ENCODE measurements around the gene PTPN21. TPM values are rescaled to one million over a fixed set of nuclear protein-coding genes. Genes with fewer than 3 reads are reported as not detected.
A peak's percentile ranks its signal among the peaks of the same experiment; 100 is the strongest.

PTPN21 gene
- under 1 TPM in 1 of 2 experiments, not detected in 1; 0.12 TPM for total RNA-seq

- Mint-ChIP-seq H3K4me3 (peak within 1 kb of the TSS; percentile 68), H3K27ac (no peak within 1 kb of the TSS), H3K9me3 (ENCODE audit: low read depth) (no peaks in the 10 kb centered on the region), H3K36me3 (no peaks in the 10 kb centered on the region), H3K27me3 (peaks cover 66% of the 10 kb centered on the region), H3K4me1 (peaks cover 36% of the 10 kb centered on the region)
- DNase-seq: no peak
- CTCF ChIA-PET: interaction anchor here (1.3 kb wide), 1 partner anchor 113 kb away, joined by 3 read pairs; no protein-coding TSS in a partner anchor
- peak; percentile 35 for ATAC-seq
These were observed at the start of gene PTPN21 for GRCh38 chr14:88554457-88555286. PTPN21 (minus strand) TSS chr14:88555007; CDS start chr14:88550417, 4,590 bp downstream.

DNA sequence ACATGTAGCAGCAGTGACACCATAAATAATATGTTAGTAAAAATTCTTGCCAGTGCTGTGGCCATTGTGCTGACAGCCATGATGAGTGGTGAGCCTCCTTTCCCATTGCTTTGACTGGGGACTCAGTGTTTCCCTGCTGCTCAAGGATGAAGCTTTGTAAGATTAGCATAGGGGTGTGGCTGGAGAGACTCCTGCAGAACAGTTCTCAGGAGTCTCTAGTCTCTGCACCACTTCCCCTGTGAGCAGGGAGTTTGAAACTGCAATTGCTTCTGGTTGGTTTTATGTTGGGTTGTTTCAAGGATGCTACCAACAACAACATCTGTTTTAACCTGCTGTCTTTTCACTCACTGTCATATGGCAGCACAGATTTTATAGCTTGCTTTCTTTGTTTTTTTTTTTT, 49.4 kb upstream of the PTPN21 start:
- ATAC-seq: no peak
- no peak for DNase-seq
- CTCF ChIA-PET: no interaction called here
- H3K27ac Mint-ChIP-seq: no peak overlapping the region
- H3K36me3 Mint-ChIP-seq: peaks cover 58% of the 10 kb centered on the region
- H3K4me1 Mint-ChIP-seq: peaks cover 35% of the 10 kb centered on the region
- no peaks in the 10 kb centered on the region for H3K27me3 Mint-ChIP-seq
- H3K4me3 Mint-ChIP-seq: no peak overlapping the region
- H3K9me3 Mint-ChIP-seq (ENCODE audit: low read depth): no peaks in the 10 kb centered on the region

- DNase-seq: peak; percentile 65
- CTCF ChIA-PET: interaction anchor here (1.0 kb wide), 1 partner anchor 16 kb away, joined by 3 read pairs; no protein-coding TSS in a partner anchor
These were observed 45.1 kb upstream of the PTPN21 start for GRCh38 chr14:88599761-88600439.

GRCh38 chr14:88599326-88599725, 44.5 kb upstream of the PTPN21 start:
- Mint-ChIP-seq H3K36me3 (peaks cover 54% of the 10 kb centered on the region), H3K27me3 (no peaks in the 10 kb centered on the region), H3K27ac (peak overlapping the region; percentile 84), H3K4me3 (peak overlapping the region; percentile 46), H3K4me1 (peaks cover 54% of the 10 kb centered on the region), H3K9me3 (ENCODE audit: low read depth) (no peaks in the 10 kb centered on the region)
- no peak for DNase-seq
- CTCF ChIA-PET: interaction anchor here (1.0 kb wide), 1 partner anchor 15 kb away, joined by 3 read pairs; no protein-coding TSS in a partner anchor
- ATAC-seq: no peak

More at GRCh38 chr14:88599761-88600439, 45.1 kb upstream of the PTPN21 start:
- Mint-ChIP-seq H3K9me3 (ENCODE audit: low read depth) (no peaks in the 10 kb centered on the region), H3K4me3 (peak overlapping the region; percentile 46), H3K27ac (peak overlapping the region; percentile 84), H3K4me1 (peaks cover 57% of the 10 kb centered on the region), H3K27me3 (no peaks in the 10 kb centered on the region), H3K36me3 (peaks cover 54% of the 10 kb centered on the region)
- peak; percentile 89 for ATAC-seq

GRCh38 chr14:88598097-88598675, 43.4 kb upstream of the PTPN21 start:
- ATAC-seq: no peak
- Mint-ChIP-seq H3K4me1 (peaks cover 44% of the 10 kb centered on the region), H3K4me3 (no peak overlapping the region), H3K36me3 (peaks cover 51% of the 10 kb centered on the region), H3K9me3 (ENCODE audit: low read depth) (no peaks in the 10 kb centered on the region), H3K27me3 (no peaks in the 10 kb centered on the region), H3K27ac (no peak overlapping the region)
- no peak for DNase-seq
- CTCF ChIA-PET: interaction anchor here (0.9 kb wide), 1 partner anchor 218 kb away, joined by 3 read pairs; no protein-coding TSS in a partner anchor

- H3K4me3 Mint-ChIP-seq: no peak overlapping the region
- H3K36me3 Mint-ChIP-seq: peaks cover 47% of the 10 kb centered on the region
- H3K9me3 Mint-ChIP-seq (ENCODE audit: low read depth): no peaks in the 10 kb centered on the region
- no peak for DNase-seq
- peaks cover 40% of the 10 kb centered on the region for H3K4me1 Mint-ChIP-seq
- CTCF ChIA-PET: interaction anchor here (0.9 kb wide), 1 partner anchor 218 kb away, joined by 3 read pairs; no protein-coding TSS in a partner anchor
- no peak overlapping the region for H3K27ac Mint-ChIP-seq
- H3K27me3 Mint-ChIP-seq: no peaks in the 10 kb centered on the region
- no peak for ATAC-seq
These were observed 42.8 kb upstream of the PTPN21 start for GRCh38 chr14:88597601-88598000.

DNA sequence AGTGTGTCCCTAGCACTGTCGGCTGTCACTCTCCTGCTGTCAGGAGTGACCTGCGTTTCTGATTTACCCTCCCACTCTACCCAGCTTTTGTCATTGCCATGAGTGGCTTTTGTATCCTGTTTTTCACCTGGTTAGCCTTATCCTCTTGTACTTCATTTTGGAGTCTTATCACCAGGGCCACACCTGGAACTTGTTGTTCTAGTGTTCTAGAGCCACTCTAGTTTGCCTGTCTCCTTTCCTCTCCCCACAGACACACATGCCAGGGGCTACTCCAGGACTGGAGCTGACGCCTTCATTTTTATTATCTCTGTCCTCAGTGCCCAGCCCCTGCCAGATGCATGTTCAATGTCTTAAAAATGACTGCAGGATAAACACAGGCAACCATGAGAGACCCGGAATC, 42.2 kb upstream of the PTPN21 start:
- no peak overlapping the region for H3K4me3 Mint-ChIP-seq
- no peaks in the 10 kb centered on the region for H3K27me3 Mint-ChIP-seq
- CTCF ChIA-PET: no interaction called here
- ATAC-seq: no peak
- DNase-seq: no peak
- no peak overlapping the region for H3K27ac Mint-ChIP-seq
- peaks cover 36% of the 10 kb centered on the region for H3K4me1 Mint-ChIP-seq
- no peaks in the 10 kb centered on the region for H3K9me3 Mint-ChIP-seq (ENCODE audit: low read depth)
- H3K36me3 Mint-ChIP-seq: peaks cover 43% of the 10 kb centered on the region

- no peaks in the 10 kb centered on the region for H3K9me3 Mint-ChIP-seq (ENCODE audit: low read depth)
- CTCF ChIA-PET: no interaction called here
- H3K36me3 Mint-ChIP-seq: peaks cover 42% of the 10 kb centered on the region
- DNase-seq: no peak
- no peak for ATAC-seq
- H3K4me1 Mint-ChIP-seq: peaks cover 2% of the 10 kb centered on the region
- H3K4me3 Mint-ChIP-seq: no peak overlapping the region
- no peak overlapping the region for H3K27ac Mint-ChIP-seq
- H3K27me3 Mint-ChIP-seq: no peaks in the 10 kb centered on the region
These were observed 37.2 kb upstream of the PTPN21 start for GRCh38 chr14:88592031-88592430.

GRCh38 chr14:88590173-88590572, 35.4 kb upstream of the PTPN21 start:
- Mint-ChIP-seq H3K9me3 (ENCODE audit: low read depth) (no peaks in the 10 kb centered on the region), H3K36me3 (peaks cover 47% of the 10 kb centered on the region), H3K27ac (no peak overlapping the region), H3K4me1 (no peaks in the 10 kb centered on the region), H3K4me3 (no peak overlapping the region), H3K27me3 (no peaks in the 10 kb centered on the region)
- no peak for DNase-seq
- CTCF ChIA-PET: no interaction called here
- no peak for ATAC-seq

DNA sequence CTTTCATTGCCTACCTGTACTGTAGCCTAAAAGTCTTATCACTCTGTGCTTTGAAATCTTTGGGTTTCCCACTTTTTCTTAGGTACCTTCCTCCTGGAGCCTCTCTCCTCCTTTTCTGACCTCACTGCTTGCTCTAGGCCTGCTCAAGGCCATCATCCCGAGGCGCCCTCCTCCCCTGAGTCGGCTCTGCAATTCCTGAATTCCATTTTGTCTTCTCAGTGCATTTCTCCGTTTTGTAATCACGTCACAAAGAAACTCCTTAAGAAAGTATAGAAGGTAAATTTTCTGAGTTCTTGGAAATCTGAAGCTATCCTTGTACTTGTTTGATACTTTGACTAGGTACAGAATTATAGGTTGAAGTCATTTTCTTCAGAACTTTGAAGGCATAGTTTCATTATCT, 33.3 kb upstream of the PTPN21 start:
- Mint-ChIP-seq H3K4me3 (no peak overlapping the region), H3K27me3 (no peaks in the 10 kb centered on the region), H3K4me1 (no peaks in the 10 kb centered on the region), H3K27ac (no peak overlapping the region), H3K36me3 (peaks cover 52% of the 10 kb centered on the region), H3K9me3 (ENCODE audit: low read depth) (no peaks in the 10 kb centered on the region)
- CTCF ChIA-PET: no interaction called here
- no peak for DNase-seq
- no peak for ATAC-seq

- peaks cover 51% of the 10 kb centered on the region for H3K36me3 Mint-ChIP-seq
- H3K27me3 Mint-ChIP-seq: no peaks in the 10 kb centered on the region
- CTCF ChIA-PET: interaction anchor here (1.0 kb wide), 1 partner anchor 15 kb away, joined by 3 read pairs; no protein-coding TSS in a partner anchor
These were observed 29.6 kb upstream of the PTPN21 start for GRCh38 chr14:88584451-88584850.

DNA sequence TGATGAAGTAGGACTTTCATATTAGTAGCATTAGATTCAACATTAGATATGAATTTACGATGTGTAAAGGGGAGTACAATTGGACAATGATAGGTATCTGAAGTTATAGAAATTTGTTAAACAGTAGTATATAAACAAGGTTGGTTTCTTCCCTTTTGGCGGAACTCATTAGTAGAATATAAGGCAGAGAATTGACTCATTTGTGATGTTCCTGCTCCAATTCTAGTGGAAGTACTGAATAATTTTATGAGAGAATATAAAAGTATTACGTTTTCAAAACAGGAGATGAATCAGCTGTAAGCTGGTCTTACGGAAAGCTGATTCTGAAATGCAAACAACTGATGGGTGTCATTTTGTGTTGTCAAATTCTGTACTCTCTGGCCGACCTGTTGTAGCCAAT, 21.4 kb upstream of the PTPN21 start:
- ATAC-seq (no peak), DNase-seq (no peak)
- Mint-ChIP-seq H3K4me3 (no peak overlapping the region), H3K27me3 (no peaks in the 10 kb centered on the region), H3K27ac (no peak overlapping the region), H3K4me1 (no peaks in the 10 kb centered on the region), H3K9me3 (ENCODE audit: low read depth) (no peaks in the 10 kb centered on the region), H3K36me3 (peaks cover 45% of the 10 kb centered on the region)
- CTCF ChIA-PET: no interaction called here

More at GRCh38 chr14:88584451-88584850, 29.6 kb upstream of the PTPN21 start:
- H3K4me1 Mint-ChIP-seq: no peaks in the 10 kb centered on the region
- no peaks in the 10 kb centered on the region for H3K9me3 Mint-ChIP-seq (ENCODE audit: low read depth)
- no peak overlapping the region for H3K4me3 Mint-ChIP-seq
- H3K27ac Mint-ChIP-seq: no peak overlapping the region
- no peak for ATAC-seq
- no peak for DNase-seq

DNA sequence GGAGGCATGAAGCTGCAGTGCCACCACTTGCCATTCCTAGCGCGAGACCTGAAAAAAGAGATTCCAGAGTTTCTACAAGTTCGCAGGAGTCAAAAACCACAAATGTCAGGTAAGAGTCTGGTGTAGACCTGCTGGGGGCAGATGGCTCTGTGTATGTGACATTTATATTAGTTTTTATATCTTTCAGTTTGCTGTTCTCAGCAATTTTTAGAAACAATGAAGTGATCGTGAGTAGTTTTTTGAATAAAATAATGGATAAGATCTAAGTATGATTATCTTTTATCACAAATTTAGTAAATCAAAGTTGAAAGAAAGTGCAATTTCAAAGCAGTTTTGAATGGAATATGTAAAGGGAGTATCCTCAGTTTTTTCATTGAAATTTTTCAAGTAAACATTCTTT, 17.3 kb upstream of the PTPN21 start:
- no peaks in the 10 kb centered on the region for H3K4me1 Mint-ChIP-seq
- H3K9me3 Mint-ChIP-seq (ENCODE audit: low read depth): peaks cover 5% of the 10 kb centered on the region
- CTCF ChIA-PET: no interaction called here
- no peaks in the 10 kb centered on the region for H3K27me3 Mint-ChIP-seq
- ATAC-seq (no peak), DNase-seq (no peak)
- H3K4me3 Mint-ChIP-seq: no peak overlapping the region
- no peak overlapping the region for H3K27ac Mint-ChIP-seq
- peaks cover 50% of the 10 kb centered on the region for H3K36me3 Mint-ChIP-seq

All from activated CD8-positive, alpha-beta memory T cell treated with anti-CD3 and anti-CD28 coated beads, Interleukin-2, amount 10 ng/mL, durations not matched to agents 7 days and 5 days (primary cell).